Lower lobe of right lung (tissue), 2 donors: ENCODE measurements around the gene SRSF11. TPM values are rescaled to one million over a fixed set of nuclear protein-coding genes. Genes with fewer than 3 reads are reported as not detected.

Source experiments
- ATAC-seq, 2 donors: fragments of 200-7000 bp; cut with Tn5 transposase; one replicate each; pipeline ENCODE4 v1.9.1; 2020 to 2022; ENCODE audit warnings: mild to moderate bottlenecking in 2 of 2, moderate library complexity in 2 of 2
- DNase-seq: peaks from one replicate; pipeline ENCODE4 v3.0.0-alpha.2; 2020
- H3K27ac ChIP-seq: fragments of 200-600 bp; one replicate; pipeline ENCODE4 v1.8.0; 2022
- H3K27me3 ChIP-seq: fragments of 200-600 bp; one replicate; pipeline ENCODE4 v1.8.0; 2022; ENCODE audit warnings: low read depth
- H3K36me3 ChIP-seq: fragments of 200-600 bp; one replicate; pipeline ENCODE4 v1.8.0; 2022; ENCODE audit warnings: mild to moderate bottlenecking
- H3K4me1 ChIP-seq: fragments of 200-600 bp; one replicate; pipeline ENCODE4 v1.8.0; 2022
- H3K4me3 ChIP-seq: fragments of 200-600 bp; one replicate; pipeline ENCODE4 v1.8.0; 2022; ENCODE audit warnings: mild to moderate bottlenecking
- H3K9me3 ChIP-seq: fragments of 200-600 bp; one replicate; pipeline ENCODE4 v1.8.0; 2022
- intact Hi-C: fragments of 100-400 bp; cut with DNase I; formaldehyde crosslinking; loops from one replicate; pipeline ENCODE4 v1.11.0; 2022
- total RNA-seq: library from RNA; stranded (reverse); fragmentation: NEBNext Ultra II Directional; extraction: Animal tissue kit (Norgen Biotek cat#: 25700); gene quantifications from one replicate; pipeline ENCODE4 v1.2.1, GENCODE V29; 2021
- TF ChIP-seq, protein P1 (sequence below): fragments of 200-600 bp; IDR thresholded peaks from one replicate; pipeline ENCODE4 v1.8.0; 2022; ENCODE audit warnings: antibody characterized with exemption, mild to moderate bottlenecking
- donor health status: DM: no; HTN: yes; CAD: no; lungs with severe emphysema.

Gene SRSF11
- total RNA-seq, 1 donor from 2014 or later: 143 TPM

DNA sequence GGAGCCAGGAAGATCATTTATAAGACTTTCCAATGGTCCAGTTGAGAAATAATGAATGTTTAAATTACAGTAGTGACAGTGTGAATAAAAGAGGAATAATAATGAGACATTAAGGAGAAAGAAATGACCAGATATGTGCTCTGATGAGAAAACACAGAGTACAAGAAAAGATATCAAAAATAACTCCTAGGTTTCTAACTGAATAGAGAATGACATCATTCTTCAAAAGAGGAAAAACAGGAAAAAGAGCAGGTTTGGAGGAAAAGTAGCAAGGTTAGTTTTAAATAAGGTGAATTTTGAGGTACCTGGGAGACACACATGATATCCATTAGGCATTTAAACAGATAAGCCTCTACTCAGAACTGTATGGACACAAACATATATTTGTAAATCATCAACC, 78.3 kb downstream of the SRSF11 start:
- no peaks in the 10 kb centered on the region for H3K4me1 ChIP-seq
- no peak overlapping the region for H3K27ac ChIP-seq
- ATAC-seq: no peak
- intact Hi-C loops: loop anchor here (10.0 kb wide), 1 partner anchor 205 kb away; no protein-coding TSS in a partner anchor
- DNase-seq: no peak
- H3K36me3 ChIP-seq: peaks cover 73% of the 10 kb centered on the region
- TF ChIP-seq, protein P1, sequence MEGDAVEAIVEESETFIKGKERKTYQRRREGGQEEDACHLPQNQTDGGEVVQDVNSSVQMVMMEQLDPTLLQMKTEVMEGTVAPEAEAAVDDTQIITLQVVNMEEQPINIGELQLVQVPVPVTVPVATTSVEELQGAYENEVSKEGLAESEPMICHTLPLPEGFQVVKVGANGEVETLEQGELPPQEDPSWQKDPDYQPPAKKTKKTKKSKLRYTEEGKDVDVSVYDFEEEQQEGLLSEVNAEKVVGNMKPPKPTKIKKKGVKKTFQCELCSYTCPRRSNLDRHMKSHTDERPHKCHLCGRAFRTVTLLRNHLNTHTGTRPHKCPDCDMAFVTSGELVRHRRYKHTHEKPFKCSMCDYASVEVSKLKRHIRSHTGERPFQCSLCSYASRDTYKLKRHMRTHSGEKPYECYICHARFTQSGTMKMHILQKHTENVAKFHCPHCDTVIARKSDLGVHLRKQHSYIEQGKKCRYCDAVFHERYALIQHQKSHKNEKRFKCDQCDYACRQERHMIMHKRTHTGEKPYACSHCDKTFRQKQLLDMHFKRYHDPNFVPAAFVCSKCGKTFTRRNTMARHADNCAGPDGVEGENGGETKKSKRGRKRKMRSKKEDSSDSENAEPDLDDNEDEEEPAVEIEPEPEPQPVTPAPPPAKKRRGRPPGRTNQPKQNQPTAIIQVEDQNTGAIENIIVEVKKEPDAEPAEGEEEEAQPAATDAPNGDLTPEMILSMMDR: no peak
- no peaks in the 10 kb centered on the region for H3K27me3 ChIP-seq
- no peaks in the 10 kb centered on the region for H3K9me3 ChIP-seq
- no peak overlapping the region for H3K4me3 ChIP-seq

Other genes with a start within 250 kb of the SRSF11 start
- gene LRRC40, start 15.8 kb upstream of the SRSF11 start, total RNA-seq: 10.5 TPM
- 18.0 TPM for gene ANKRD13C, start 133.3 kb downstream of the SRSF11 start, total RNA-seq
- gene CTH, start 189.9 kb downstream of the SRSF11 start, total RNA-seq: 5.0 TPM